ENCODE data around the gene MYO18B.

MYO18B gene

DNA sequence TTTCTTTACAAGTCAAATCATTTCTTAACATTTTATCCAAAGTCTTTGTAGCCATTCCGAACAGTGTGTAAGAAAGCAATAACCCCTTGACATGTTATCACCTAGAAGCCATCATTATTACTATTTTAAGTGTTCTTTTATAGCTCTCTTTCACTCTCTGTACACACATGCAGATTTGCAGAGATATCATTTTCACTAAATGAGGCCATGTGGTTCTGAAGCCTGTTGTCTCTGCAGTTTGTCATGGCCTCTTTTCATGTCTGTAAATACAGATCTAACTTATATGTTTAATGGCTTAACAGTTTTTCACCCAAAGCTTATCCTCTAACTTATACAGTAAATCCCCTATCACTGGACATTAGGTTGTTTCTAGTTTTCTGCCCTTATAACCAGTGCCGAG lies 166.8 kb downstream of the MYO18B start:
- DNase-seq, result no peak

DNA sequence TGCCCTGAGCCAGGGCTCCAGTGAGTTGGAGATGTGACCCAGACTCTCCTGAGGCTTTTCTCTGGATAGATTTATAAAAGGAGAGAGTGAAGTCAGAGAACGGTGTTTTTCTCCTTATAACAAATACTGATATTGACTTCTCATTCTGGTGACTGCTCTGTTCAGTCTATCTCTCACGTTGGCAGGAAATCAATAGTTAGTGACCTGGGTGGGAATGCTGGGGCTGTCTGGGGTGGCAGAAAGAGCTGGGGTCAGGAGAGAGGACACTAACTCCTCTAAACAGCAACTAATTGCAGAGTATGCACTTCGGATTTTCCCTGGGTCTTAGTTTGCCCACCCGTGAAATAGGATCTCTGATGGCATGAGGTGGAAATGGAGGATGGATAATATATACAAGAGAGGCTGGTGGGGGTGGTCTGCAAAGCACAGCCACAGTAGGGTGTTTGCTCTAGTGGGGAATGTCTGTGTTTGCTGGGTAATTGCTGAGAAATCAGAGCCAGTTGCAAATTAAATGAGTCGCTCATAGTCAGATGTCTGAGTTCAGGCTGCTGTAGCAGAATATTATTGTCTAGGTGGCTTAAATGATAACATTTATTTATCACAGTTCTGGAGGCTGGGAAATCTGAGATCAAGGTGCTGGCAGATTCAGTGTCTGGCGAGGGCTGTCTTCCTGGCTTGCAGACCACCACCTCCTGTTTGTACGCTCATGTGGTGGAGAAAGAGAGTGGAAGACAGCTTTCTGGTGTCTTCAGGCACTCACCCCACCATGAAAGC lies 167.8 kb downstream of the MYO18B start:
- no peak for DNase-seq

DNA sequence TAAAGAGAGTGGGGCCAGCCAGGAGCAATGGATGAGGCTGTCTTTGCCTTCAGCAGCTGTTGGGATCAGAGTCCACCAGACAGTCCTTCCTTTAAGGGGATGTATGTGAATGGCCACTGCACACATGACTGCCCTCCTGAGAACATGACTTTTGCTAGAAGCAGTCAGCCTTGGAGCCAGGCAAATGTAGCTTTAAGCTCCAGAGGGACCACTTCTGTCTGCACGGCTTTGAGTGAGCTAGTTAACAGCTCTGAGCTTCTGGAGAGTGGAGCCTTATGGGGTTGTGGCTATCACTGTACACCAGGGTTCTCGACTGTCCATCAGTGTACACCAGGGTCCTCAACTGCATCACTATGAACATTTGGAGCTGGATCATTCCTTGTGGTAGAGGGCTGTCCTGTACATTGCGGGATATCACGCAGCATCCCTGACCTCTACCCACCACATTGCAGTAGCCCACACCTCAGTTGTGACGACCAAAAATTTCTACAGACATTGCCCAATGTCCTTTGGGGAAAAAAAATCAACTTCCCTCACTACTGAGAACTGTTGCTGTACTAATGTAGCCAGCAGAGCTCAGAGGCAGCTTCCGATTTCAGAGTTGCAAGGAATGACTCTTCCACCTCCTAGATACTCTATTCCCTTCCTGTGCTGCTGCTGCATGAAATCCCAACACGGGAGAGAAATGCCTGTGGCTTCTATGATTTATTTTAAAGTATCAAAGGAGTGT lies 169.4 kb downstream of the MYO18B start:
- DNase-seq, result no peak

DNA sequence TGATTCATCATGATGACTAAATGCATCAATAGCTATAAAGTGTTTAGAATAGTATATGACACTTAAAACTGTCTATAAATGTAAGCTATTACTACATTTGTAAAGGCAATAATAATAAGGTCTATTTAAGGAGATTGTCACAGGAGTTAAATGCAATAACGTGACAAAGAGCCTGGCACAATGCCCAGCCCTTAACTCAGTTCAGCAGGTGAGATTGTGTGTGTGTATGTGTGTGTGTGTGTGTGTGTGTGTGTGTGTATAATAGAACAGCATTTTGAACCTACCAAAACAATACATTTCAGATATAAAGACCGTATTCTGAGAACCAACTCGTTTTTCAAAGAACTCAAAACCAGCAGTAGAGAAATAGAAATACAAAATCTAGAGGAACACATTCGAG lies 177.5 kb downstream of the MYO18B start:
- DNase-seq, result no peak

DNA sequence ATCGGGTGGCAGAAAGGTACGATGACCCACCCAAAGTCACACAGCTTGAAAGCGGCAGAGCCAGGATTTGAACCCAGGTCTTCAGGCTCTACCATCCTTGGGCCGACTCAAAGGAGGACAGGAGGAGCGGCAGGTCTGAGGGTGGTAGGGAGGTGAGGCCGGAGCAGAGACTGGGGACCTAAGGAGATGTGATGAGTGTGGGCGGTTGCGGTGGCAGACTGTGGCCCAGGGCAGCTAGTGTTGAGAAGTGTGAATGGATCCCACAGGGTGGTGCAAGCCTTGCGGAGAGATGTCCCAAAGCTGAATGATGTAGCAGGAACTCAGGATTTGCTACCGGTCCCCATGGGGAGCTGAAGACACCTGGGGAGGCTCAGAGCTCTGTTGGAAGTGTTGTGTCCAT lies 180.2 kb downstream of the MYO18B start:
- DNase-seq, result no peak

DNA sequence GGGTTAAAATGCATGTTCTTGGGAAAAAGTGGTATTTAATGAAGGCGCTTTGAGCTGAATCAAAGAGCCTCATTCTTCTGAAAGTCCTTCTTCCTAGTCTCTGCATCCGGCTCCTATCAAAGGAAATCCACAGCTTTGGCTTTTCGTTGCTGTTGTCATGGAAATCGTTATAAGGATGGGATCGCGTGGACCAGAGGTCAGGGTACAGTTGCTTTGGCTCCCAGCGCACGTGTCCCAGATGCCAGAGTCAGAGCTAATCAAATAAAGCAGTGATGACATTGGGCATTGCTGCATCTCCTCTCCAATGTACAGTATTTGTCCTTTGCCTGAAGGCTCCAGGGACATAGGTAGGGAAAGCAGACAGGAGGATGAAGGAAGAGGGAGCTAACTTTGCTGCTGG lies 181.9 kb downstream of the MYO18B start:
- DNase-seq, result no peak

DNA sequence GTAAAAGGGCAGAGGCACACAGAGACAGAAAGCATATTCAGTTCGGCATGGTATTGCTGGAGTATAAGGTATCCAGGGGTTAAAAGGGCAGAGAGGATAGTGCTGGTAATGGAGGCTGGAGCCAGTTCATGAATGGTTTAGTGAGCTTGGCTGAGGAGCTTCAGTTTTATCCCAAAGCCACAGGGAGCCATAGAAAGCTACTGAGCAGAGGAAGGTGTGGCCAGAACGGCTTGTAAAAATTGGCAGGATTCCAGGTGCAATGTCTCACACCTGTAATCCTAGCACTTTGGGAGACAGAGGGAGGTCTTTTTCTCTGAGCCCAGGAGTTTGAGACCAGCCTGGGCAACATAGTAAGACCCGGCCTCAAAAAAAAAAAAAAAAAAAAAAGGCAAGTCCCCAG lies 186.1 kb downstream of the MYO18B start:
- DNase-seq, result no peak

DNA sequence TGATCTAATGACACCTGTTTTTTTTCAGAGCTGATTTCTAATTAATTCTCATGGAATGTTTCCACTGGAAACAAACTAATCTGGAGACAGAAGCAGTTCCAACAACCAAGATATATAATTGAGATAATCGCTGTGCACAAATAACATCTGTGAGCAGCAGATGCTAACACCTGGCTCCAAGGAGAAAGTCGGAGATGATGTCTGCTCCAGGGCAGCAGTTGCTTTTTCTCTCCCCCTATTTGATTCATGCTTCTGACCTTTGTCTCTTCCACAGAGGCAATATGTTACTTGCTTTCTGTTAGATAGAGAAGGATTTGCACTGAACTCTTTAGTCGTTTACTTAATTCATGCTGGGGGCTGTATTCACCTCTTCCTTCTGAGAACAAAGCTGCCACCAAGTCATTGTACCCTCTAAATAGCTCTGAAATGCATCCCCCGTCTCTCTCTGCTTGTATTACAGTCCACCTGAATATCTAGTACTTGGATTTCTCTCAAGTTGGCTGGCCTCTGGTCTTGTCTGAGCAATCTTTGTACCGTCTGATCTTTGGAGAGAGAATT lies 187.4 kb downstream of the MYO18B start:
- DNase-seq, result no peak

DNA sequence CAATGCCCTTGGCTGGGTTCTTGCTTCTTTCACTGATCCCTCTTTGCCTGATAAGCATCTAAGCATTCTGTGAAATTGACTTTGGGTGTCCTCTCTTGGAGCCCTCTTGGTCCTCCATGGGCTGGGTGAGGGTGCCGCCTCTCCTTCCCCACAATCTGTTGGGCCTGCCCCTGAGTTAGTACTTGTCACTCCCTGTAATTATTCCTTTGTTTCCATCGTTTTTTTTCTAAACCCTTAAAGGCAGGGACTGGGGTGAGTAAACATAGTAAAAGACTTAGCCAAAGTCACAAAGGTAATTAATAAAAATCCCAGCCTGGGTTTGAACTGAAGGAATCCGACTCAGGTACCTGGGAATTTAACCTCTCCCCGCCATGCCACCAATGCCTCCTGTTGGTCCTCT lies 188.1 kb downstream of the MYO18B start:
- no peak for DNase-seq

DNA sequence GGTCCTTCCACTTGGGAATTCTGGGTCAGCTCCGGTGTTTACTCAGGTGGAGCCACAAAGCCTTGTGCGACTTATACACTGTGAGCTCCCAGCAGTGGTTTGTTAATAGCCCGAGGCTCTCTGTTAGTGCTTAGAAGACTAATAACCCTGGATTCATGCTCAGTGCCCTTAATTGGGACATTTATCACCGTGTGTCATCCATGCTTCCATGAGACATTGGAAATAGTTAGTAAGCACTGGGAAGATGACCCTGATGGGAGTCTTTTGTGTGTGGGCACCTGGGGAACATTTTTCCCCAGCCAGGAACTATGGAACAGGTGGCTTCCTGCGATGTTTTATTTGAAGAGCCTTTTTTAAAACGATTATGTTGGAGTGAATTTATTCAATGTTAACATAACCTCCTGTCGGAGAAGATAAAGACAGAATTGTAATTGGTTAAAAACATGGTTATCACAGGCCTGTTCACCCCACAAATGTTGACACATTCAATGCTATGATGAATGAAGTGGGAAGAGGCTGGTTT lies 188.9 kb downstream of the MYO18B start:
- DNase-seq, result no peak

DNA sequence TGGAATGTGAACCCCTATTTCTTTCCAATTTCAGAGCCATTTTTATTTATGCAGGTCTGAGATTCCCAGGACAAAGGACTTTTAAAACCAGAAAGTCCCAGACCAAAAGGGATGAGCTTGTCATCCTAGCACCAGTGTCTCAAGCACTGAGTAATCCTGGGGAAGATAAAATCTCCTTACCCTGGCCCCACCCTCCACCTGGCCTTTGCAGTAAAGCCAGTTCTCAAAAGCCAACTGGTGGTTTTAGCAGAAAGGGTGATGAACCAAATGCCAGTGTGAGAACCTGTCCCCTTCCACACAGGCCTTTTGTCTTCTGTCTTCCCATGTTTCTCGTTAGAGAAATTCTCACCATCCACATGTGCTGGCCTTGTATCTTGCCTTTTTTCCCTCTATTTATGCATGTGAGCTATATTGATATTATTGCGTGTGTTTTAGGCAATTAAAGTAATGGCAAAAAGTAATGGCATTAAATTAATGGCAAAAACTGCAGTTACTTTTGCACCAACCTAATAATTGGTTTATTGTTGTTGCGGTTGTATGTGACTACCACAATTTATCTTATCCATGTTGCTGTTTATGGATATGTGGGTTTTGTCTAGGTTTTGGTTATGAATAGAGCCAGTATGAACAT lies 191.3 kb downstream of the MYO18B start:
- DNase-seq, result no peak

DNA sequence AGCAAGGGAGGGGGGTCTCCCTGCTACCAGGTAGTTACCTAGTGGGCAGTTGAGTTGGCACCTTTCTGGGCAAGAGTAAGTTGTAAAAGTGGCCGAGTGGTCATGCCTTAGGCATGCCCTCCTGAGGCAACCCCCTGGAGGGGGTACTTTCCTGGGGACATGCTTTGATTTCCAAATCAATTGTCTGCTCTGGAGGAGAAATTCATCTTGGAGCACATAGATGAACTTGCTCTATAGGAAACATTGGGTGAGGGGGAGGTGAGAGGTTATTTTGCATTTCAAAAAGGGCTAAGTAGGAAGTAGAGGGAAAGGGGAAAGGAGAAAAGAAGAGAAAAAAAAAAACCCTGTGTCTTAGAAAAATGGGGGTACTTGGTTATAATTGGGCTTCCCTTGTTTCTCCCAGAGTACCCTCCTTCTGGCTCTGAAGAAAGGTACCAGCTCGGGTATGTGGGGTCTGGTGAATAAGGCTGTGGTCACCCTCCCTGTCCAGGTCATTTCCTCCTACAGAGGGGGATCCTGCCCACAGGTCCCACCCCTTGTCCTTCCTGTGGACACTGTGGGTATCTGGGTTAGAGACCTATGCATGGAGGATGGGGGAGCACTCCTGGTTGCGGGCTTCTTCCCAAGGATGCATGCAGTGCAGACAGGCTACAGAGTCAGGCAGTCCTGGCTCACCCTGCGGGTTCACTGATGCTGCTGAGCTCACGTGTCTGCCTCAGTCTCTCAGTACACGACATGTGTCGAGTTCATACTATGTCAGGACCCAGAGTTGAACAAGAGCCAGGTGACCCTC lies 193.5 kb downstream of the MYO18B start:
- DNase-seq, result no peak

DNA sequence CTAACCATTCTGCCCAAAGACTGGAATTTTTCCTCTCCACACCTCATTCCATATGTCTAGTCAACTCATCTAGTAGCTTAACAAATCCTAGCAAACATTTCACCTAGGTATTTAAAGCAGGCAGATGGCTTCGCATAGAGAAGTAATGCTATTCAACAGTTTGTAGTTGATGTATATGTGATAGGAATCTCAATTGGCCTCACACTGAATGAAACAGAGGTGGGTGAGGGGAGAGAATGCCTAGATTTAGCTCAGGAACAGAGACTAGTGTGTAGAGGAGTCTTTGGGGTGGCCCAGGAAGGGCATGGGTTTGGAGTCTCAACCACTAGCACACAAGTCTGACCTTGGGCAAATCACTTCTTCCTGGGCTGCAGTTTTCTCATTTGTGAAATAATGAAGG lies 196.2 kb downstream of the MYO18B start:
- DNase-seq, result no peak

DNA sequence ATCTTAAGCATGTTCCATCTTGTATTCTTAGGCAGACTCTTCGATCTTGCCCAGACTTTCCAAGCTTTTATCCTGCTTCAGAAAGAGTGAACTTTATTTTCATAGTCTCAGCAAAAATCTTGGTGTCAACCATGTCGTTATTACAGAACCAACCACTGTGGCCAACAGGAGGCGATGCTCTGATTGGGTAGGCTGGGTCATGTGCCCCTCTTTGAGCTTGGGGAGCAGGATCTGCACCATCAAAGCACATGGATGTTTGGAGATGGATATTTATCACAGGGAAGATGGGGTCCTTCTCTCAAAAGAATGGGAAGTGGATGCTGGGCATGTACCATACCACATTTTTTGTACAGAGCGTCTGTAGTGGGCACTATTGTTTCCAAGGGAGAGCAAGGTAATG lies 197.4 kb downstream of the MYO18B start:
- DNase-seq, result no peak

DNA sequence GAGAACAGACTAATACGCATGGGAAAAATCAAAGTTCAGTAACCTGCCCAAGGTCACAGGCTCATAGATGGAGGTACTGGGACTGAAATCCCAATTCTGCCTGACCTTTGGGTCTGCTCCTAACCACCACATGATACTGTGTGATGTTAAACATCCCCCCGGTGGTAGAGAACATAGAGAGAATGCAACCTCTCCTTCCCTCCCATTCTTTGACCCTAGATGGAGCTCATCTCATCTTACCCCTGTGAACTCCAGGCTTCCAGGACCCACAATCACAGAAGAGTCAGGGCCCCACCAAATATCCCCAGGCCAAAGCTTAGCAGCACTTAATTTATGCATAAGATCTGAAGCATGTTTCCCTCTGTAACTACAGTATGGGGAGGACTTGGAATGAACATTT lies 198.5 kb downstream of the MYO18B start:
- no peak for DNase-seq

DNA sequence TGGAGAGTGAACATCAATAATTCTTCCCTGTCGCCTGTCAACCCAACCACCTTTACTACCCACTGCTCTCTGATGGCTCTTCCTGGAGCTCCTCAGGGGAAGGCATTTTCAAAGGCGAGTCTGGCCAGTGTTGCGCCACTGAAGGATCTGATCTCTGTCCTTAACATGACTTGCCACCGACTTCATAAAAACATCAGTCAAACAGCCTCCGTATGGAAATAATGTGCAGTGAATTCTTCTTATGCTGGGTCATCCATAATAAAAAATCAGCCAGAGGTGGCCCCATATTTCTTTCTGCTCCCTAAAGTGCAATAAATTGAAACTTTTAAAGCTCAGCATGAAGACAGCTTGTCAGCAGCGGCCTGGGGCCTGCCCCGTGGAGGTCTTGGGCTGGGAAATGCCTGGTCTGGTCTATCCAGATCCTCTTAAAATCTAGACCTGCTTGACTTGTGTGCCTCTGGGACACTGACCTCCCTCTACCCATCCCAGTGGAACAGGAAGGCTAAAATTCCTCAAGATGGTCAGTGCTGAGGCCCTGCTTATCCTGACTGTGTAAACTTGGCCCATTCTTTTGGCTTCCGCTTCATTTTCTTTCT lies 199.5 kb downstream of the MYO18B start:
- no peak for DNase-seq

DNA sequence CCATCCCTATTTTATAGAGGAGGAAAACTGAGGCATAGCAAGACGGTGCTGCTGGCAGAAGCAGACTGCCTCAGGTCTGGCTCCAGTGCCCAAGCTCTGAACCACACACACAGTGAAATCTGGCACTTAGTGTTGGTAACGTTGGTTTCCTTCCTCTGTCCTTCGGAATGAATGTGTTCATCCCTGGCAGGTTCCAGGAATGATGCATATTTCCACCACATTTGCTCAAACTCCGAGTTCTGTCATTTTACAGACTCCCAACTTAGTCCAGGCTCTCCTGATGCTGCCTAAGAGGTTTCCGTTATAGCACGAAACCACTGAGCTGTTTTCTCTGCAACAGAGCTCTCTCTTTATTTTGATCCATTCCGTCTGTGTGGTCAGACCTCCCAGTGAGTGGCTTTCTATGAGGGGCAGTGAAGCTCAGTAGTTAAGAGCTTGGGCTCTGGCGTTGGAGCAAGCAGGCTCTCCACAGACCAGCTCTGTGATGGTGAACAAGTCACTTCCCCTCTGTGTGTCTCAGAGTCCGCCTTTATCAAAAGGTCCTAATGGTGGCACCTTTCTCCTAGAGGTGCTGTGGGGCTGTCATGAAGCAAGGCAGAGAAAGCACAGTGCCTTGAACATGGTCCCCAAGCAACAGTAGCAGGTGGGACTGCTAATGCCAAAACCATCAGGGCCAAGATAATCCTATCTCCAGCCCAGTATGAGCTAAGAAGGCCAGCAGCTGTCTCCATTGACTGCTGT lies 200.3 kb downstream of the MYO18B start:
- no peak for DNase-seq

DNA sequence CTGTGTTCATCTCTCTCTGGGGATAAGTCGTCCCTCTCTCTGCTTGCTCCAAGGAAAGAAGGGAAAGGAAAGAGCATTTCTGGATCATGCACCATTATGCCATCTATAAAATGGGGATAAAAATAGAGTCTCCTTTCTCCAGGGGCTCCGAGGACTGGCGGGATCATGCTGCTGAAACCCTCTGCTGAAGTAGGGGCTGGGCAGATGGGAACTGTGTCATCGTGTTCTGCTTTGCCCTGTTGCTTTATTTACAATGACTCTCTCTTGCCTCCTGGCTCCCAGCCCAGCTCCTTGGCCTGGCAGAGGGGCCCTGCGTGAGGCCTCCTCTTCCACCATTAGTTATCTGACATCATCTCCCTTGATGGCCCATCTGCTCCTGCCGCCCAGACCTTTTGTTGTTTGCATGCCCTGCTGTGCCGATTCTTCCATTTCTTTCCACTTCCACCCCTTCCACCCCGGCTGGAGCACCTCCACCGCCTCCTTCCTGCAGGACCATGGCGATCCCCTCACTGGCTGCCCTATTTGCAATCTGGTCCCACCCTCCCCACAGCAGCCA lies 200.9 kb downstream of the MYO18B start:
- DNase-seq, result peak; percentile 3

DNA sequence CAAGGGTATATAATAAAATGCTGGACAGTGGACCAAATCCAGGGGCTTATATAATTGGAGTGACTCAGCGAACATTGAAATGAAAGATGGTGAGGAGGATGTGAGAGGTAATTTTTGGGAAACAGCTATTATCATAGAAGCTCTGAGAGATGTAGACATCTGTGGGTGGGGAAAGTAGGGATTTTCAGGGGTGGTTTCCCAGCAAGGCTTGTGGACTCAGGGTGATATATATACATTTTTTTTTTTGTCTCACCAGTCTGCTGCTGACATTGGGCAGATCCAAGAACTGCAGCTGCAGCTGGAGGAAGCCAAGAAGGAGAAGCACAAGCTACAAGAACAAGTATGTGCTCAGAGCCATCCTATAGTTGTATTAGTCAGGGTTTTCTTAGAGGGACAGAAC lies 208.1 kb downstream of the MYO18B start:
- DNase-seq, result no peak

DNA sequence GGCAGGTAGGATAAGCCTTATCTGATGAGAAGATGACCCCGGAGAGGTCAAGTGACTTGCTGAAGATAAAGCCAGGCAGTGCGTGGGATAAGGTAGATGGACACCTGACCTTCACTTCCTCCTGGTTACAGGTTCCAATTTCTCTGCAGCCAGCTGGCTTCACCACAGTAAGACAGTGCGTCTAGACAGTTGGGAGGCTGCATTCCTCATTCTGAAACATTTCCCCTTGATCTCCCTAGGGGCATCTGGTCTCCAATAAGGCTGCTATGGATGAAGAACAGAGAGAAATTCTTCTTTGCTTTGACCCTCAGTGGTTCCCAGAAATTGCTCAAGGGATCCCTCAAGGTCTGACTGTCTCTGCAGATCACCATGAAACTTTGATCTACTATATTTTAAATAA lies 211.3 kb downstream of the MYO18B start:
- no peak for DNase-seq

DNA sequence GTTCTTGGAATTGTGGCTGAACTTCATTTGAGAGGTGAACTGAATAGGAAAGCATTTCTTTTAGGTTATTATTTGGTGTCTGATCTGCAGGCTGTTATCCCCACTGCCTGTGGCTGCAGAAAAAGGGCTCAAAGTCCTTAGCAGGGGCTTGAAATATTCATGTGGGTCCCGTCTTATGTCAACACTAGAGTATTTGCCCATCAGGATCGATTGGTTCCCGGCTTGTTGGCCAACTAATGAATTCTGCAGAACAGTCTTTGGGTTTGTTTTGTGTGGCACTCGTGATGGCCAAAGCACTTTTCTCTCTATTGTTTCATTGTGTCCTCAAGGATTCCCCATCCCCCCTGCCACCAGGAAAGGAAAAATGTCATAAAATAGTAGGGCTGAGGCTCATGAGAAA lies 211.9 kb downstream of the MYO18B start:
- no peak for DNase-seq
